H4 (cell line): ENCODE measurements around the gene PRDX2. TPM values are rescaled to one million over a fixed set of nuclear protein-coding genes. Genes with fewer than 3 reads are reported as not detected.
A peak's percentile ranks its signal among the peaks of the same experiment; 100 is the strongest.

Experiments used
- DNase-seq: peaks from one replicate; pipeline ENCODE4 v3.0.0-alpha.2; 2015; ENCODE audit warnings: low spot score
- total RNA-seq: library from RNA; depleted of rRNA; stranded (reverse); fragments of >200 nt; shearing (Covaris generic); gene quantifications from 2 replicates; pipeline ENCODE4 v1.2.3, GENCODE V29; 2014

PRDX2 gene
- total RNA-seq, 1 experiment from 2014 or later: 6.7 TPM

DNA sequence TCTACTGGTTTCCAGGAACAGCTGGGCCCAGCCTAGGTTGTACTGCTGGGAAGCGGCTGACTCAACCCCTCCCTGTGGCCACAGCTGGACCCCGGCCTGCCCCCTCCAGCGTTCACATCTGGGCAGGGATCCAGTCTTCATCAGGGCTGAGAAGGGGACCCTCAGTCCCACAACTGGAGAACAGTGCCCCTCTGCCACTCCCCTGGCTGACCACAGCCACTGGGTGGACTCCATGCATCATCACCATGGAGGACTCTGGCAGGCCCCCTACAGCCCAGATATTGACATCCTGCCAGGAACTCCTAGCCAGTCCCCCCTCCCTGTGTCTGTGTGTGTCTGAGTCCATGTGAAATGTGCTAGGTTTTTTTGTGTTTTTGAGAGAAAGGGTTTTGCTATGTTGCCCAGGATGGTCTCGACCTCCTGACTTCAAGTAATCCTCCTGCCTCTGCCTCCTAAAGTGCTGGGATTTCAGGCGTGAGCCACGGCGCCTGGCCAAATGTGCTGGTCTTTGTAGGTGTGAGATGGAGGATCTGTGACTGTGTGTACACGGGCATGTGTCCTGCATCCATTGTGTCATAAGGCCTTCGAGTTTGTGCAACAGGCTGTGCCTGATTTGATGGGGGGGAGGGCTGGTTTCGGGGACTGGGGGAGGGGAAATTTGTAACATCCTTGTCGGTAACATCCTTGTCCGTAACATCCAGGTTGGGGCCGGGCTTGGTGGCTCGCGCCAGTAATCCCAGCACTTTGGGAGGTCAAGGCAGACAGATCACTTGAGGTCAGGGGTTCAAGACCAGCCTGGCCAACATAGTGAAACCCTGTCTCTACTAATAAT, 22.2 kb downstream of the PRDX2 start:
- DNase-seq: peak; percentile 82

- no peak for DNase-seq
These were observed 22.8 kb downstream of the PRDX2 start for GRCh38 chr19:12778905-12779161.

GRCh38 chr19:12778017-12778904, 23.3 kb downstream of the PRDX2 start:
- DNase-seq: peak; percentile 82

DNA sequence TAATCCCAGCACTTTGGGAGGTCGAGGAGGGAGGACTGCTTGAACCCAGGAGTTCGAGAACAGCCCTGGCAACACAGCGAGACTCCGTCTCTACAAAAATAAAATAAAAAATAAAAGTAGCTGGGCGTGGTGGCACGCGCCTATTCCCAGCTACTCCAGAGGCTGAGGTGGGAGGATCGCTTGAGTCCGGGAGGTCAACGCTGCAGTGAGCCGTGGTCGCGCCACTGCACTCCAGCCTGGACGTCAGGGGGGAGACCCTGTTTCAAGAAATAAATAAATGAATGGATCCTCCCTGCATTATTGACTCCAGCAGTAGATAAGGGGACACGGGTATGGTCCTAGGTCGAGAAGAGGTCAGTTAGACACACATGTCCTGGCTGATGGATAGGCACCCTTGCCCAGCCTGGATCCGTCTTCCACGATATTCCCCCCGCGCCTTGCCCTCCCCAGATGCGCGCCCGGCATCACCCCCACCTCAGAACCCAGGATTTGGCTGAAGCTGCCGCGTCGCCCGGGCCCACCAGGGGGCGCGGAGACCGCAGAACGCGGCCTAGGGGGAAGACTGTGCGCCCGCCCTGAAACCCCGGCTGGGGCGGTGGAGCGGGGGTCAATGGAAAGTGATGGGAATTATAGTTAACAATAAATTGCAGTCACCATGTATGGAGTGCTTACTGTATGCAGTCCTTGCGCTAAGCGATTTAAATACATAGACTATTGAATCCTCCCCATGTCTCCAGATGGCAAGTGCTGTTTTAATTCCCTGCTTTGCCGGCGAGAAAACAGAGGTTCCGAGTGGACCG, 24.2 kb downstream of the PRDX2 start:
- no peak for DNase-seq

GRCh38 chr19:12774588-12775555, 26.7 kb downstream of the PRDX2 start, which contains the start of gene HOOK2:
HOOK2 (minus strand) TSS chr19:12775552; CDS start chr19:12775449, 103 bp downstream.
- no peak for DNase-seq

DNA sequence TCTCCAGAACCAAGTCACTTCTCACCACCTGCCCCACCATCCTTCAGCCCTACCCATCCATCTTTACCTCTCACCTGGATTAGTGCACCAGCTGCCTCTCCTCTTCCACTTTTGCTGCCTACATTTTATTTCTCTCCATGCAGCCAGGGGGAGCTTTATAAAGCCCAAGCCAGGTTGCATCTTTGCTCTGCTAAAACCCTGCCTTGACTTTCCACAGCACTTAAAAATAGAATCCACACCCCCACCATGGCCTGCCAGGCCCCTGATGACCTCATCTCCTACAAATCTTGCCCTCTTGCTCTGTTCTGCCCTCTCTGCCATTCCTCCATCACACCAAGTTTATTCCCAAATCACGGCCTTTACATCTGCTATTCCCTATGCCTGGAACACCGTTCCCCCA, 28.0 kb downstream of the PRDX2 start:
- DNase-seq: no peak

- no peak for DNase-seq
These were observed 29.3 kb downstream of the PRDX2 start for GRCh38 chr19:12772323-12772722.

GRCh38 chr19:12770922-12771321, 30.7 kb downstream of the PRDX2 start:
- no peak for DNase-seq

GRCh38 chr19:12769689-12770088, 31.9 kb downstream of the PRDX2 start:
- no peak for DNase-seq

GRCh38 chr19:12767666-12768065, 33.9 kb downstream of the PRDX2 start:
- DNase-seq: no peak

DNA sequence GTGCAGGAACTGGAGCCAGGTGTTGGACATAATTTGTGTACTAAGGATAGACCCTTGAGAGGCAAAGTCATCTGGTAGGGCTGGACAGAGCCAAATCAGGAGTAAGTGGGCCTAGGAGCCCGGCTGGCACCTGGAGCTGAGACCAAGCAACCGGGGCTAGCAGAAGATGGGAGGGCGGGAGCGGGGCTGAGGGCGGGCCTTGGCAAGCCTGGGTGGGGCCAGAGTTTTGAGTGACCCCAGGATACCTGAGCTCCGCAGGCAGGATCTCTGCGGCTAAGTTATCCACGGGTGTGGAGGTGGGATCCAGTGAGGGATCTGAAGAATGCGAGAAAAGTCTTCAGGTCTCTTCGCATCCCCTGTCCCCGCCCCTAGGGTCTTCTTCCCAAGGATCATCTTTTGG, 34.5 kb downstream of the PRDX2 start:
- DNase-seq: no peak

DNA sequence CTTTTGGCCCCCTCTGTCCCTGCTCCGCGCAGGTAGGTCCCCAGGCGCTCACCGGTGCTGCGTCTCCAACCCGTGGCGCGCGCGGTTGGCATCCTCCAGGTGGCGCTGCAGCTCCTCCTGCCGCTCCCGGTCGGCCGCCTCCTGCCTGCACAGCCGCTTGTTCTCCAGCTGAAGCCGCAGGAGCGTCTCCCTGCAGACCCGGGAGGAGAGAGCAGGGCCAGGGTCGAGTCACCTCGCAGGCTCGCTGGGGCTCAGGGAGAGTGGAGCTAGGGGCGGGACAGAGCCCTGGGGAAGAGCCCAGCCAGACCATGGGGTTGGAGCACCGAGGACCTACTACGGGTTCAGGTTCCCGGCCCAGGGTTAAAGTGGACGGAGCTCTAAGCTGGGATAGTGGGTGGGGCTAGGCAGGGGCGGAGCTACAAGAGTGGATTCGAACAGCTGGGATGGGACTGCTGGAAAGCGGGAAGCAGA, 35.5 kb downstream of the PRDX2 start:
- DNase-seq: no peak

GRCh38 chr19:12764698-12765097, 36.9 kb downstream of the PRDX2 start:
- no peak for DNase-seq

- no peak for DNase-seq
These were observed 38.5 kb downstream of the PRDX2 start for GRCh38 chr19:12763100-12763499.

DNA sequence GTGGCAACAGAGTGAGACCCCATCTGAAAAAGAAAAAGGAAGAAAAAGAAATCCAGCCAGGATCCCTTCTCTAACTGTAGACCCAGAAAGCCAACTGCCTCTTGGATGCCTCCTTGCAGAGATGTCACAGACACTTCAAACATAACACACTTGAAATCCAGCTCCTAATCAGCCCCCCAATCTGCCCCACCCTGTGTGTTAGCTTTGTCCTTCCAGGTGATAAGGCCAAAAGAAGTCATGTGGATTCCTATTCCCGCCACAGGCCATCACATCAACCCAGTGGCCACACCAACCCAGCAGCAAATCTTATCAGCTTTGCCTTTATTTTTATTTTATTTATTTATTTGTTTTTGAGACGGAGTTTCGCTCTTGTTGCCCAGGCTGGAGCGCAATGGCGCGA, 41.9 kb downstream of the PRDX2 start:
- no peak for DNase-seq

- peak; percentile 42 for DNase-seq
These were observed 43.9 kb downstream of the PRDX2 start for GRCh38 chr19:12757544-12758274.

DNA sequence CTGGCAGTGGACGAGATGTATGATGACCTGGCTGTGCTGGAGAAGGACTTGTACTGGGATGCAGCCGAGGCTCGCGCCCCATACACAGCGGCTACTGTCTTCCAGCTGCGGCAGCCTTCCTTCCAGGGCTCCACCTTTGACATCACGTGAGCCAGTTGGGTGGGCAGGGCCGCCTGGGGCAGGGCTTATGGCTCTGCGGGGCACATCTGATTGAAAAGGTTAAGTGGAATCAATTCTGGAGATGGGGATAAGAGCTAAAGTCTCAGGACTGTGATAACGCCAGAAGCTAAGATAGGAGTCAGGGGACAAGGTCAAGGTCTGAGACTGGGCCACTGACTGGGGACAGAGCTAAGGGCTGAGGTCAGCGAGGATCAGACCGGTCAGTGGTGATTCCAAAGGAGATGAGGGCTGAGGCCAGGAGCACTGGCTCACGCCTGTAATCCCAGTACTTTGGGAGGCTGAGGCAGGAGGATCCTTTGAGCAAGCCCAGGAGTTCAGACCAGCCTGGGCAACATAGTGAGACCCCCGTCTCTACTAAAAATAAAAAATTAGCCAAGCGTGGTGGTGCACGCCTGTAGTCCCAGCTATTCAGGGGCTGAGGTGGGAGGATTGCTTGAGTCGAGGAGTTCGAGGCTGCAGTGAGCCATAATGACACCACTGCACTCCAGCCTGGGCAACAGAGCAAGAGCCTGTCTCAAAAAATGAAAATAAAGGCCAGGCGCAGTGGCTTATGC, 45.3 kb downstream of the PRDX2 start:
- DNase-seq: no peak

GRCh38 chr19:12754465-12755196, 47.0 kb downstream of the PRDX2 start:
- DNase-seq: no peak
